Mesendoderm (in vitro differentiated cells): ENCODE results near the gene MID1.

Experiments
- DNase-seq: peaks from one replicate; pipeline ENCODE4 v3.0.0; 2013
- H2AK5ac ChIP-seq: 2 replicates; pipeline ENCODE4 v1.6.1; 2013; ENCODE audit warnings: low read length, inconsistent platforms
- H2BK120ac ChIP-seq: 2 replicates; pipeline ENCODE4 v1.6.1; 2013; ENCODE audit warnings: low read depth, mild to moderate bottlenecking, low read length, moderate library complexity, mixed read lengths
- H2BK15ac ChIP-seq: replicated peaks from 2 replicates; pipeline ENCODE4 v1.6.1; 2013; ENCODE audit warnings: low read depth, mild to moderate bottlenecking, moderate library complexity
- H2BK5ac ChIP-seq: 2 replicates; pipeline ENCODE4 v1.6.1; 2013; ENCODE audit warnings: low read length, inconsistent platforms
- H3K18ac ChIP-seq: 2 replicates; pipeline ENCODE4 v1.6.1; 2013; ENCODE audit warnings: mild to moderate bottlenecking, low read length, mixed read lengths
- H3K23ac ChIP-seq: one replicate; pipeline ENCODE4 v1.6.1; 2013; ENCODE audit warnings: low read length
- H3K27ac ChIP-seq: 2 replicates; pipeline ENCODE4 v1.5.1; 2013; ENCODE audit warnings: low read depth, mild to moderate bottlenecking, inconsistent platforms, low read length, moderate library complexity
- H3K27me3 ChIP-seq: 2 replicates; pipeline ENCODE4 v1.6.1; 2013; ENCODE audit warnings: low read length, control low read depth, mild to moderate bottlenecking, inconsistent platforms; ENCODE audit not compliant: insufficient read depth, poor library complexity
- H3K36me3 ChIP-seq: 2 replicates; pipeline ENCODE4 v1.6.1; 2013; ENCODE audit warnings: low read length, inconsistent platforms; ENCODE audit not compliant: control insufficient read depth, insufficient read depth
- H3K4ac ChIP-seq: one replicate; pipeline ENCODE4 v1.6.1; 2013; ENCODE audit warnings: low read depth, mild to moderate bottlenecking, low read length, moderate library complexity
- H3K4me1 ChIP-seq: 2 replicates; pipeline ENCODE4 v1.6.1; 2013; ENCODE audit warnings: low read depth, low read length, inconsistent platforms; ENCODE audit not compliant: control insufficient read depth
- H3K4me2 ChIP-seq: 2 replicates; pipeline ENCODE4 v1.6.1; 2013; ENCODE audit warnings: low read length
- H3K4me3 ChIP-seq: 2 replicates; pipeline ENCODE4 v1.5.1; 2013; ENCODE audit warnings: mild to moderate bottlenecking, low read length
- H3K56ac ChIP-seq: one replicate; pipeline ENCODE4 v1.6.1; 2013; ENCODE audit warnings: low read length
- H3K79me1 ChIP-seq: 2 replicates; pipeline ENCODE4 v1.6.1; 2013; ENCODE audit warnings: low read length, inconsistent platforms
- H3K79me2 ChIP-seq: 2 replicates; pipeline ENCODE4 v1.6.1; 2013; ENCODE audit warnings: mild to moderate bottlenecking, low read length; ENCODE audit not compliant: control insufficient read depth, insufficient read depth
- H3K9ac ChIP-seq: 2 replicates; pipeline ENCODE4 v1.6.1; 2013; ENCODE audit warnings: low read length, inconsistent platforms
- H4K5ac ChIP-seq: one replicate; pipeline ENCODE4 v1.6.1; 2013; ENCODE audit warnings: low read length
- H4K8ac ChIP-seq: one replicate; pipeline ENCODE4 v1.6.1; 2013; ENCODE audit warnings: low read depth, mild to moderate bottlenecking, control low read depth, low read length, moderate library complexity
- WGBS: extraction: QIAGEN DNeasy Blood & Tissue Kit; methylation state at CpG from one replicate; pipeline ENCODE4 v1.1.7; 2013; ENCODE audit warnings: low lambda C conversion rate, missing lambda C conversion rate; ENCODE audit not compliant: insufficient coverage; ENCODE audit errors: extremely low coverage; 5-methylcytosine and 5-hydroxymethylcytosine counted together

MID1 gene

DNA sequence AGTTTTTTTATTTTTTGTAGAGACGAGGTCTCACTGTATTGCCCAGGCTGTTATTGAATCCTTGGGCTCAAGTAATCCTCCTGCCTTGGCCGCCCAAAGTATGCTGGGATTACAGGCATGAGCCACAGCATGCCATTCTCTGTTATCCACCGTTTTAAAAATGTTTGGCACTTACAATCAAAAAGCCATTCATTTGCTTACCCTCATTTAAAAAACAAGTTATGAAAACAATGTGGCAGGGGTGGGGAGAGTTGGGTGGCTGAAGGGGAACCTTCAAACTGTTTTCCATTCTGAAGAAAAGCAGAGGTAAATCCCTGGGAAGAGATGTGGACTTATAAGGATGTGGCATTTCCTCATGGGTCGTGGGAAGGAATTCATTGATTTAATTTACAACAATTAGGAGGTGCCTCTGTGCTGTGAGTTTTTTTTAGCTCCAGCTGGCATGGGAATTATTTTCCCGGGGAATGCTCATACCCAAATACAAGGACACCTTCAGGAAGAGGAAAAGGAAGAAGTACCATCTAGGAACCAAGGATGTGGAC is 103.5 kb downstream of the MID1 start:
- no peaks in the 10 kb centered on the region for H3K4me1 ChIP-seq
- H2AK5ac ChIP-seq: no peak overlapping the region
- H4K8ac ChIP-seq: no peak overlapping the region
- H3K9ac ChIP-seq: no peak overlapping the region
- no CpG with 5 or more reads among the region's 5 CpGs for WGBS
- no peaks in the 10 kb centered on the region for H3K79me1 ChIP-seq
- H3K4me3 ChIP-seq: no peak overlapping the region
- no peak overlapping the region for H3K4ac ChIP-seq
- H3K56ac ChIP-seq: no peak overlapping the region
- H2BK5ac ChIP-seq: no peak overlapping the region
- no peak overlapping the region for H2BK120ac ChIP-seq
- H3K4me2 ChIP-seq: no peak overlapping the region
- no peaks in the 10 kb centered on the region for H3K36me3 ChIP-seq
- H3K27ac ChIP-seq: no peak overlapping the region
- H3K23ac ChIP-seq: no peak overlapping the region
- H3K18ac ChIP-seq: no peak overlapping the region
- H2BK15ac ChIP-seq: no peak overlapping the region
- H3K27me3 ChIP-seq: no peaks in the 10 kb centered on the region
- H3K79me2 ChIP-seq: no peaks in the 10 kb centered on the region
- no peak for DNase-seq
- H4K5ac ChIP-seq: no peak overlapping the region

DNA sequence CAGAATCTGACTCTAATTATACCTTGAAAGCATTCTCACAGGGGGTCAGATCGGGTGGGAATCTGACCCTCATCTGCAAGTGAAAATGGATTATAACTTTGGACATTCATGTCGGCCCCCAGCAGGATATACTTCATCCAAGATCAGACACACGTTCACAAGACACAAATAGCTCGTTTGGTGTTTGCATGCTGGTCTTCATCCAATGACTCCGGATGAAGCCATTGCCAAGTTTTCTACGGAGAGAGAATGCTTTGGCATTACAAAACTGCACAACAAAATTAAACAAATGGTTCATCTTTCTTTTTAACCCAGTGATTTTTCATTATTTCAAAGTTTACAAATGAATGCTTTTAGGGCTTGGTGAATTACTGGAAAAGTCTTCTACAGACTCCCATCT is 105.5 kb downstream of the MID1 start:
- no peak overlapping the region for H2BK5ac ChIP-seq
- H3K27ac ChIP-seq: no peak overlapping the region
- no peaks in the 10 kb centered on the region for H3K36me3 ChIP-seq
- no peaks in the 10 kb centered on the region for H3K4me1 ChIP-seq
- H2BK15ac ChIP-seq: no peak overlapping the region
- H3K18ac ChIP-seq: no peak overlapping the region
- H3K4me2 ChIP-seq: no peak overlapping the region
- no peak overlapping the region for H2AK5ac ChIP-seq
- no peak overlapping the region for H3K23ac ChIP-seq
- H3K4ac ChIP-seq: no peak overlapping the region
- no CpG with 5 or more reads among the region's 6 CpGs for WGBS
- no peaks in the 10 kb centered on the region for H3K27me3 ChIP-seq
- no peak overlapping the region for H3K4me3 ChIP-seq
- H3K79me2 ChIP-seq: no peaks in the 10 kb centered on the region
- H4K5ac ChIP-seq: no peak overlapping the region
- no peak overlapping the region for H3K56ac ChIP-seq
- H2BK120ac ChIP-seq: no peak overlapping the region
- no peaks in the 10 kb centered on the region for H3K79me1 ChIP-seq
- no peak for DNase-seq
- no peak overlapping the region for H3K9ac ChIP-seq
- H4K8ac ChIP-seq: no peak overlapping the region

DNA sequence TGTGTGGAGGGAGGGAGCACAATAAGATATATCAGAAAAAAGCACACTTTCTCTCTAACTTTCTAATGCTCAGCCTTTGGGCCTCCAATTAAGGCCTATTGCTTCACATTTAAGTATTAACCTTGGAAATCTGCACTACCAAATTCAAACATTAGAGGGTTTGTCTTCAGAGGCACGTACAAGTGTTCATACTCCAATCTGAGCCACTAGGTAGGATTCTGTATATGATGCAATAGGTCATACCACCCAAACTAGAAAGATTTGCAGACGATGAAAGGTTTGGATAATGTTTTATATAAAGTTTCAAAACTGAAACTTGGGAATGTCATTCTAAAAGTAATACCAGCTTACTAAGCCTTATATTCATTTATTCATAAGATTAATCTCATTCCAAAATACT is 106.4 kb downstream of the MID1 start:
- H4K5ac ChIP-seq: no peak overlapping the region
- H4K8ac ChIP-seq: no peak overlapping the region
- H2AK5ac ChIP-seq: no peak overlapping the region
- DNase-seq: no peak
- H3K27ac ChIP-seq: no peak overlapping the region
- no peak overlapping the region for H2BK120ac ChIP-seq
- no peak overlapping the region for H3K23ac ChIP-seq
- no peak overlapping the region for H2BK5ac ChIP-seq
- H3K36me3 ChIP-seq: no peaks in the 10 kb centered on the region
- no peak overlapping the region for H3K4ac ChIP-seq
- WGBS: no CpG with 5 or more reads among the region's 2 CpGs
- no peak overlapping the region for H2BK15ac ChIP-seq
- H3K79me1 ChIP-seq: no peaks in the 10 kb centered on the region
- H3K4me2 ChIP-seq: no peak overlapping the region
- H3K27me3 ChIP-seq: no peaks in the 10 kb centered on the region
- no peaks in the 10 kb centered on the region for H3K79me2 ChIP-seq
- H3K4me1 ChIP-seq: no peaks in the 10 kb centered on the region
- H3K56ac ChIP-seq: no peak overlapping the region
- no peak overlapping the region for H3K18ac ChIP-seq
- H3K9ac ChIP-seq: no peak overlapping the region
- no peak overlapping the region for H3K4me3 ChIP-seq

DNA sequence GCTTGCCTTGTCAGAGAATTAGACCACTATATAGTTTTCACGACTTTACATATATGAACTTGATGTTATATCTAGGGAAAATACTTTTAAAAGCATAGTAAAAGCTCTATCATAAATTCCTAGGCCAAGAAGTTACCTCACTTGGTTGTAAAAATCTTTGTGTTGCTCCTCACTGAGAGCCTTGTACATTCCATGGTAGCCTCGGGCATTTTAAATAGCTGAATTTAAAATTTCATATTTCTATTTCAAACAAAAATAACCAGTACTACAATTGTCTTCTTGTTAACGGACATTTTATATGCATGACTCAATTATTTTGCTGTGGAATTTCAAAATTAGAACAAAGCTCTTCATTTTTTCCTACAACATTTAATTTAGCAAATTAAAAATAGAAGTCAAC is 107.6 kb downstream of the MID1 start:
- Histone ChIP-seq H3K56ac (no peak overlapping the region), H3K79me2 (no peaks in the 10 kb centered on the region), H2BK120ac (no peak overlapping the region), H2BK5ac (no peak overlapping the region), H3K4ac (no peak overlapping the region), H3K79me1 (no peaks in the 10 kb centered on the region), H2AK5ac (no peak overlapping the region), H3K27me3 (no peaks in the 10 kb centered on the region), H3K18ac (no peak overlapping the region), H3K9ac (no peak overlapping the region), H3K27ac (no peak overlapping the region), H3K4me2 (no peak overlapping the region), H3K36me3 (no peaks in the 10 kb centered on the region), H3K23ac (no peak overlapping the region), H4K5ac (no peak overlapping the region), H2BK15ac (no peak overlapping the region), H3K4me3 (no peak overlapping the region), H4K8ac (no peak overlapping the region), H3K4me1 (no peaks in the 10 kb centered on the region)
- no peak for DNase-seq
- WGBS: 100% methylated on average over 1 of the region's 3 CpGs

DNA sequence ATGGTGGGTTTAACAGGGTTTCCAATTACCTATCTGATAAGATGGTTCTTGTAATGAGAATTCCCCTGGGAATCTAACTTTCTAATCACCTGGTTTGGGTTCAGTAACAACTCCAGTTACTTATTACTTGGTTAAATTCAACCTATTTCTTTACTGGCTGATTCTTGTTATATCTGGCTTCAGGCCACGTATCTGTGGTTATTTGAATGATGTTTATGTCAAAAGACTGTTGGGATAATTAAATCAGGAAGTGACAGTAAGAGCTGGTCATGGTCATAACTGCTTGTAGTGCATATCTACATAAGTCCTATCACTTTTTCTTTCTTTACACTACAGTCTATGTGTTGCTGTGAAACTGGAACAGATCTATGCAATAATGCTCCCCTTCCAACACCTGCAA is 108.1 kb downstream of the MID1 start:
- H3K4me2 ChIP-seq: no peak overlapping the region
- H4K8ac ChIP-seq: no peak overlapping the region
- WGBS: no CpG with 5 or more reads among the region's 1 CpG
- no peak overlapping the region for H3K27ac ChIP-seq
- no peaks in the 10 kb centered on the region for H3K79me1 ChIP-seq
- no peaks in the 10 kb centered on the region for H3K4me1 ChIP-seq
- H3K27me3 ChIP-seq: no peaks in the 10 kb centered on the region
- H3K23ac ChIP-seq: no peak overlapping the region
- DNase-seq: no peak
- H3K56ac ChIP-seq: no peak overlapping the region
- no peak overlapping the region for H2BK120ac ChIP-seq
- H2BK15ac ChIP-seq: no peak overlapping the region
- H3K4ac ChIP-seq: no peak overlapping the region
- no peaks in the 10 kb centered on the region for H3K79me2 ChIP-seq
- H3K36me3 ChIP-seq: no peaks in the 10 kb centered on the region
- no peak overlapping the region for H3K18ac ChIP-seq
- H3K4me3 ChIP-seq: no peak overlapping the region
- H2AK5ac ChIP-seq: no peak overlapping the region
- H2BK5ac ChIP-seq: no peak overlapping the region
- H4K5ac ChIP-seq: no peak overlapping the region
- no peak overlapping the region for H3K9ac ChIP-seq

DNA sequence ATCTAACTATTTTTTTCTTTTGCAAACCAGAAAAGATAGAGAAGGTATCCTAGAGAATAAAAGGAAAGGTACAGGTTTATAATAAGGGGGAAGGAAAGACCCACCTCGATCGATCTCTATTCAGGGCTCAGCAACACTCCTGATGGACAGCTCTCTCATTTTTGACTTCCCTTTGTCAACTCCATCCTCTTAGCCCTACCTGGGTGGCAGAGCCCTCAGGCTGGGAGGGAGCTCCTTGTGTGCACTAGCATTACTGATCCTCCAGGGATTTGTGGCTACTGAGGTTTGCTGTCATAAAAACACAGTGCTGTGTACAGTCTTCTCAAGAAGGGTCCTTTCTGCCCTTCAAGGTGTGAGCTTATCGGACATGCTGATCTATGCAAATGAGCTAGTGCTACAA is 111.0 kb downstream of the MID1 start:
- Histone ChIP-seq H3K56ac (no peak overlapping the region), H2BK15ac (no peak overlapping the region), H2AK5ac (no peak overlapping the region), H3K79me2 (no peaks in the 10 kb centered on the region), H3K4me1 (no peaks in the 10 kb centered on the region), H4K5ac (no peak overlapping the region), H3K36me3 (no peaks in the 10 kb centered on the region), H3K79me1 (no peaks in the 10 kb centered on the region), H3K9ac (no peak overlapping the region), H2BK5ac (no peak overlapping the region), H3K27me3 (no peaks in the 10 kb centered on the region), H4K8ac (no peak overlapping the region), H3K4ac (no peak overlapping the region), H3K4me2 (no peak overlapping the region), H3K4me3 (no peak overlapping the region), H3K27ac (no peak overlapping the region), H3K18ac (no peak overlapping the region), H3K23ac (no peak overlapping the region), H2BK120ac (no peak overlapping the region)
- WGBS: no CpG with 5 or more reads among the region's 3 CpGs
- DNase-seq: no peak
